ENCODE measurements around the gene RTN1.
"Not testable (repeated sequence)": the region's sequence is repeated elsewhere in the genome, so short reads cannot be mapped to it uniquely, and the experiment has no call there.

Gene RTN1

GRCh38 chr14:59657769-59658168, 212.8 kb downstream of the RTN1 start:
- DNase-seq (ENCODE audit: extremely low read depth, insufficient read length) = no peak
- Histone ChIP-seq H3K4me3 (replicated peaks; ENCODE audit: low read depth, low read length) (no peak overlapping the region), H3K36me3 (ENCODE audit: control insufficient read depth, insufficient read depth, low read length) (no peaks in the 10 kb centered on the region), H3K27me3 (replicated peaks; ENCODE audit: control insufficient read depth, insufficient read depth, low read length) (no peaks in the 10 kb centered on the region)
- TF ChIP-seq CTCF (IDR thresholded peaks at IDR 0.05; ENCODE audit: insufficient read depth, low read length, poor library complexity, severe bottlenecking) = no peak

DNA sequence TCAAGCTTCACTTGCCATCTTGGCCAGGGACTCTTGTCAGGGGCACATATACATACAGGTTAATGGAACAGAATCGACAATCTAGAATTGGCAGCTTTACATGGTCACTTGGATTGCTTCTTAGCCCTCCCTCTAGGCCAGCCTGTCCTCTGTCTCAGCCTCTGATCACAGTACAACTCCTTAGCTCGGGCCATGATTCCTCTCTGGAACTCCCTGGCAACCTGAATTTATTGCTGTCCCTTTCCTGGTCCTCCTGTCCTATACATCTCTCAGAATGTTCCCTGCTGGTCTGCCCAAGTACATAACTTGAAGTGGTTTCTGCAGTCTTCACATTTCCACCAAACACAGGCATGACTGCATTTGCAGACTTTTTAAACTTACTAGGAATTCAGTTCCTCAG, 214.1 kb downstream of the RTN1 start:
- no peaks in the 10 kb centered on the region for H3K27me3 ChIP-seq (replicated peaks; ENCODE audit: control insufficient read depth, insufficient read depth, low read length)
- TF ChIP-seq CTCF (IDR thresholded peaks at IDR 0.05; ENCODE audit: insufficient read depth, low read length, poor library complexity, severe bottlenecking) = no peak
- no peak for DNase-seq (ENCODE audit: extremely low read depth, insufficient read length)
- no peak overlapping the region for H3K4me3 ChIP-seq (replicated peaks; ENCODE audit: low read depth, low read length)
- H3K36me3 ChIP-seq (ENCODE audit: control insufficient read depth, insufficient read depth, low read length) = no peaks in the 10 kb centered on the region

- H3K27me3 ChIP-seq (replicated peaks; ENCODE audit: control insufficient read depth, insufficient read depth, low read length); H3K4me3 ChIP-seq (replicated peaks; ENCODE audit: low read depth, low read length); DNase-seq (ENCODE audit: extremely low read depth, insufficient read length); H3K36me3 ChIP-seq (ENCODE audit: control insufficient read depth, insufficient read depth, low read length): not testable (repeated sequence)
These were observed 216.4 kb downstream of the RTN1 start for GRCh38 chr14:59654131-59654530.

GRCh38 chr14:59646832-59647231, 223.7 kb downstream of the RTN1 start:
- not testable (repeated sequence) for DNase-seq (ENCODE audit: extremely low read depth, insufficient read length); H3K36me3 ChIP-seq (ENCODE audit: control insufficient read depth, insufficient read depth, low read length)

GRCh38 chr14:59638885-59639284, 231.7 kb downstream of the RTN1 start:
- no peak for TF ChIP-seq CTCF (IDR thresholded peaks at IDR 0.05; ENCODE audit: insufficient read depth, low read length, poor library complexity, severe bottlenecking)
- no peak overlapping the region for H3K4me3 ChIP-seq (replicated peaks; ENCODE audit: low read depth, low read length)
- no peak for DNase-seq (ENCODE audit: extremely low read depth, insufficient read length)
- no peaks in the 10 kb centered on the region for H3K27me3 ChIP-seq (replicated peaks; ENCODE audit: control insufficient read depth, insufficient read depth, low read length)
- H3K36me3 ChIP-seq (ENCODE audit: control insufficient read depth, insufficient read depth, low read length) = no peaks in the 10 kb centered on the region

More at GRCh38 chr14:59646832-59647231, 223.7 kb downstream of the RTN1 start:
- H3K4me3 ChIP-seq (replicated peaks; ENCODE audit: low read depth, low read length); H3K27me3 ChIP-seq (replicated peaks; ENCODE audit: control insufficient read depth, insufficient read depth, low read length): not testable (repeated sequence)

DNA sequence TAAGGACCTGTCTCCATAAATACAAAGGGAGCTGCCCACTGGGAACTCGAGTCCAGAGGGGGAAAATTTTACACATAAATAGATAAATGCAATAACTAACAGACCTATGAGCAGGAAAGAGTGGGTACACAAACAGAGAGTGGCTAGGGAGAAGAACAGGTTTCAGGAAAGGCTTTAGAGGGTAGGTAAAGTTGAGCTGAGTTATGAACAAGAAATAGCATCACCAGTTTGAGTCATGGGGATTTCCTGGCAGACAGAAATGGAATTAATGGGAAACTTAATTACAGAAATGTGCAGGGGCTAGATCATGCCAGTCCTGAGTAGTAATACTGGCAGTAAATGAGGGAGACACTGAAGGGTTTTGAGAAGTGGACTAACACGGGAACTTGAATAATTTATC, 236.0 kb downstream of the RTN1 start:
- Histone ChIP-seq H3K36me3 (ENCODE audit: control insufficient read depth, insufficient read depth, low read length) (no peaks in the 10 kb centered on the region), H3K27me3 (replicated peaks; ENCODE audit: control insufficient read depth, insufficient read depth, low read length) (no peaks in the 10 kb centered on the region; the same call in 1 of the 2 replicates), H3K4me3 (replicated peaks; ENCODE audit: low read depth, low read length) (no peak overlapping the region)
- TF ChIP-seq CTCF (IDR thresholded peaks at IDR 0.05; ENCODE audit: insufficient read depth, low read length, poor library complexity, severe bottlenecking) = no peak
- DNase-seq (ENCODE audit: extremely low read depth, insufficient read length) = no peak

DNA sequence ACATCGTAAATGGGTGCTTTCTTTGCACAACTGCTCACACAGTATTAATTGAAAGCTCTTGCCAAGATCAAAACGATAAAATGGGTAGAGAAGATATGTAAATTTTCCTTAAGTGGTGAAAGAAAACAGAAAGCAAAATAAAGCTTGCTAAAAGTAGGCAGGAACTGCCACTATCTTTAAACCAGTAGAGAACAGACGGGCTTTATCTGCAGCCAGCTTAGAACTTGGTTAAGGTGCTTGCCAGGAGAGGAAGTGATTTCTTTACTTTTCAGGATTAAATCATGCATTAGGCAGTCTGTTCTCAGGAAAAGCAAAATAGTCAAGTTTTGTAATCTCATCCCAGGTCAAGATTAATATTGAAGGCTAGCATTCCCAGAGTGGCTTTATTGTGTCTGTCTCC, 237.1 kb downstream of the RTN1 start:
- H3K27me3 ChIP-seq (replicated peaks; ENCODE audit: control insufficient read depth, insufficient read depth, low read length) = no peaks in the 10 kb centered on the region; the same call in 1 of the 2 replicates
- DNase-seq (ENCODE audit: extremely low read depth, insufficient read length) = no peak
- H3K36me3 ChIP-seq (ENCODE audit: control insufficient read depth, insufficient read depth, low read length) = no peaks in the 10 kb centered on the region
- H3K4me3 ChIP-seq (replicated peaks; ENCODE audit: low read depth, low read length) = no peak overlapping the region
- TF ChIP-seq CTCF (IDR thresholded peaks at IDR 0.05; ENCODE audit: insufficient read depth, low read length, poor library complexity, severe bottlenecking) = no peak

All from GM06990 (cell line).